ENCODE data around the gene DHRSX. TPM values are rescaled to one million over a fixed set of nuclear protein-coding genes. Genes with fewer than 3 reads are reported as not detected.
"Not testable (repeated sequence)": the region's sequence is repeated elsewhere in the genome, so short reads cannot be mapped to it uniquely, and the experiment has no call there.

DHRSX gene
- total RNA-seq, 1 donor from 2014 or later, result 25.1 TPM

DNA sequence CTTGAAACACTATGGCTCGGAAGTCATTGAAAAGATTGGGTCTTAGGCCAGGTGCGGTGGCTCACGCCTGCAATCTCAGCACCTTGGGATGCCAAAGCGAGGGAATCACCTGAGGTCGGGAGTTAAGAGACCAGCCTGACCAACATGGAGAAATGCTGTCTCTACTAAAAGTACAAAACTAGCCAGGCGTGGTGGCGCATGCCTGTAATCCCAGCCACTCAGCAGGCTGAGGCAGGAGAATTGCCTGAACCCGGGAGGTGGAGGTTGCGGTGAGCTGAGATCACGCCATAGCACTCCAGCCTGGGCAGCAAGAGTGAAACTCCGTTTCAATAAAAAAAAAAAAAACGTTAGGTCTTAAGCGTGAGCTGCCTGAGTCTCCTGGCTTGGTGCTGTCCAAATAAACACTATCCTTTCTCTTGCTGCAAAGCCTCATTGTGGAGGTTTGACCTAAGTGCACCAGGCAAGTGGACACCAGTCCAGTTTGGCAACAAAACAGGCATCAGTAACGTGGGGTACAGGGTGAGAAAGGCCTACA is 185.9 kb downstream of the DHRSX start:
- Mint-ChIP-seq H3K36me3 (ENCODE audit: low read depth) (peaks cover 3% of the 10 kb centered on the region), H3K4me1 (peaks cover 43% of the 10 kb centered on the region), H3K27ac (ENCODE audit: unreplicated experiment) (peak overlapping the region; percentile 16)

DNA sequence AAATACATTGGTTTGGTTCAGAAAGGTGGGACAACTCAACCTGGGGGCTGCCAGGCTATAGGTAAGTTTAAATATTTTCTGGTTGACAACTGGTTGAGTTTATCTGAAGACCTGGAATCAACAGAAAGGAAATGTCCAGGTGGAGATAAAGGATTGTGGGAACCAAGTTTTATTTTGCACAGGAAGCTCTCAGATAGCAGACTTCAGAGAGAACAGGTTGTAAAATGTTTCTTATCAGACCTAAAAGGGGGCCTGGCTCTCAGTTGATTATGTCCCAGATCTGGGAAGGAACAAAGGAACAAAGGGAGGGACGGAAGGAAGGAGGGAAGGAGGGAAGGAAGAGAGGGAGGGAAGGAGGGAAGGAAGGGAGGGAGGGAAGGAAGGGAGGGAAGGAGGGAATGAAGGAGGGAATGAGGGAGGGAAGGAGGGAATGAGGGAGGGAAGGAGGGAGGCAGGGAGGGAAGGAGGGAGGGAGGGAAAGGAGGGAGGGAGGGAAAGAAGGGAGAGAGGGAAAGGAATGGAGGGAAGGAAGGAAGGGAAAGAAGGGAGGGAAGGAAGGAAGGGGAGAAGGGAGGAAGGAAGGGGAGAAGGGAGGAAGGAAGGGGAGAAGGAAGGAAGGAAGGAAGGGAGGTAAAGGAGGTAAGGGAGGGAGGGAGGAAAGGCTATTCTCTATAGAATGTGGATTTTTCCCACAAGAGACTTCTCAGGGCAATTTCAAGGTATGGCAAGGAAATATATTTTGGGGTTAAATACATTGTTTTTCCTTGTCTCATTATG is 186.7 kb downstream of the DHRSX start:
- TF ChIP-seq, protein P1, sequence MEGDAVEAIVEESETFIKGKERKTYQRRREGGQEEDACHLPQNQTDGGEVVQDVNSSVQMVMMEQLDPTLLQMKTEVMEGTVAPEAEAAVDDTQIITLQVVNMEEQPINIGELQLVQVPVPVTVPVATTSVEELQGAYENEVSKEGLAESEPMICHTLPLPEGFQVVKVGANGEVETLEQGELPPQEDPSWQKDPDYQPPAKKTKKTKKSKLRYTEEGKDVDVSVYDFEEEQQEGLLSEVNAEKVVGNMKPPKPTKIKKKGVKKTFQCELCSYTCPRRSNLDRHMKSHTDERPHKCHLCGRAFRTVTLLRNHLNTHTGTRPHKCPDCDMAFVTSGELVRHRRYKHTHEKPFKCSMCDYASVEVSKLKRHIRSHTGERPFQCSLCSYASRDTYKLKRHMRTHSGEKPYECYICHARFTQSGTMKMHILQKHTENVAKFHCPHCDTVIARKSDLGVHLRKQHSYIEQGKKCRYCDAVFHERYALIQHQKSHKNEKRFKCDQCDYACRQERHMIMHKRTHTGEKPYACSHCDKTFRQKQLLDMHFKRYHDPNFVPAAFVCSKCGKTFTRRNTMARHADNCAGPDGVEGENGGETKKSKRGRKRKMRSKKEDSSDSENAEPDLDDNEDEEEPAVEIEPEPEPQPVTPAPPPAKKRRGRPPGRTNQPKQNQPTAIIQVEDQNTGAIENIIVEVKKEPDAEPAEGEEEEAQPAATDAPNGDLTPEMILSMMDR (conservative IDR thresholded peaks at IDR 0.05), result no peak
- Mint-ChIP-seq H3K9me3 (peaks cover 3% of the 10 kb centered on the region), H3K4me1 (peaks cover 39% of the 10 kb centered on the region), H3K27me3 (ENCODE audit: low read depth) (peaks cover 2% of the 10 kb centered on the region), H3K27ac (ENCODE audit: unreplicated experiment) (no peak overlapping the region), H3K4me3 (no peak overlapping the region), H3K36me3 (ENCODE audit: low read depth) (peaks cover 3% of the 10 kb centered on the region)
- no peak for DNase-seq (ENCODE audit: low read depth, low spot score)

More for the DNA sequence above, 185.9 kb downstream of the DHRSX start:
- no peak overlapping the region for H3K4me3 Mint-ChIP-seq
- H3K9me3 Mint-ChIP-seq, result peaks cover 3% of the 10 kb centered on the region
- no peak for DNase-seq (ENCODE audit: low read depth, low spot score)
- peaks cover 2% of the 10 kb centered on the region for H3K27me3 Mint-ChIP-seq (ENCODE audit: low read depth)
- TF ChIP-seq, protein P1 (conservative IDR thresholded peaks at IDR 0.05), result no peak

DNA sequence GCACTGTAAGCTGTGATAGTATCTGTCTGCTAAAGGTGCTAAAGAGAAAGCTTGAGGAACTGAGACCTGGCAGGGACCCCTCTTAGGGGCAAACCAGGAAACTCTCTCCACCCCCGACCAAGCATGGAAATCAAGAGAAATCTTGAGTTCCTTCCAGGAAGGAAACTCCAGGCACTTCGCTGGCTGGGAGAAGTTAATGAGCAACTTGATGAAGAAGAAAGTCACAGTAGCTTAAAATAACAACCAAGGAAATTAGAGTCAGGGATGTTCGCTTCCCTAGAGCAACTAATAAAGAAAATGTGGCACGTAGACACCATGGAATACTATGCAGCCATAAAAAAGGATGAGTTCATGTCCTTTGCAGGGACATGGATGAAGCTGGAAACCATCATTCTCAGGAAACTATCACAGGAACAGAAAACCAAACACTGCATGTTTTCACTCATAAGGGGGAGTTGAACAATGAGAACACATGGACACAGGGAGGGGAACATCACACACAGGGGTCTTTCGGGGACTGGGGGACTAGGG is 188.7 kb downstream of the DHRSX start:
- not testable (repeated sequence) for H3K27ac Mint-ChIP-seq (ENCODE audit: unreplicated experiment); H3K27me3 Mint-ChIP-seq (ENCODE audit: low read depth); H3K9me3 Mint-ChIP-seq; DNase-seq (ENCODE audit: low read depth, low spot score); H3K36me3 Mint-ChIP-seq (ENCODE audit: low read depth); H3K4me3 Mint-ChIP-seq
- peaks cover 27% of the 10 kb centered on the region for H3K4me1 Mint-ChIP-seq

DNA sequence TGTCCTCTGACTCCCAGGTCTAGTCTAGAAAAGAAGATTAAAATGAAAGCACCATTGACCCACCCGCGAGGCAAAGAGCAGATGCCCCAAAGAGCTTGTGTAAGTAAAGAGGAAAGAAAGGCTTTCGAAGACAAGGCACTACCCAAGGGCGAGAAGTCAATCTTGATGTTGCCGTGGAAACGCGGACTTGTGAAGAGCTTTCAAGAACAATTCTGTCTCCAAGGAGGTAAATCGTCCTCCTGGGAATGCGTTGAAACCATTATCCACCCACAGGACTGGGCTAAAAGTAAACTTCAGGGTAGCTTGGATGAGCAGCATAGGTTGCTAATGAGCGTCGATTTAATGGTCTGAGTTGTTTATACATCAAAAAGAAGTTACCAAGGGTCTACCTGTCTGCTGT is 189.3 kb downstream of the DHRSX start:
- peaks cover 25% of the 10 kb centered on the region for H3K4me1 Mint-ChIP-seq
- H3K9me3 Mint-ChIP-seq, result peaks cover 3% of the 10 kb centered on the region
- TF ChIP-seq, protein P1 (conservative IDR thresholded peaks at IDR 0.05), result no peak
- H3K27me3 Mint-ChIP-seq (ENCODE audit: low read depth), result peaks cover 2% of the 10 kb centered on the region
- H3K36me3 Mint-ChIP-seq (ENCODE audit: low read depth), result peaks cover 8% of the 10 kb centered on the region
- peak overlapping the region; percentile 36 for H3K4me3 Mint-ChIP-seq
- peak; percentile 46 for DNase-seq (ENCODE audit: low read depth, low spot score)
- peak overlapping the region; percentile 14 for H3K27ac Mint-ChIP-seq (ENCODE audit: unreplicated experiment)

DNA sequence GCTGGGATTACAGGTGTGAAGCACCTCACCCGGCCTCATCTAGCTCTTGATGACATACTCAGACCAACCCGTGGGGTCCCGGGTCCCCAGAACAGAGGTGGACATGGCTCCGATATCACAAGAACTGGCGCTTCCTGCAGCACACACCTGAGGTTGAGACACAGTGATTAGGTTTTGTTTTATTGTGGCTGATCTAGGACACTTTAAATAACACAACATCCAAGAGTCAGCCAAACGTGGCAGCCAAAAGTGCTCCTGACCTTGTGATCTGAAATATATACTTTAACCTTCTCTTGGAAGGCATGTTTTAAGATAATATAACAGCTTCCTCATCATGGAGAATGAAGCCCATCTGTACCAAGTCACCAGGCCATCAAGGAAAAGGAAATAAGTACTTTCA is 198.9 kb downstream of the DHRSX start:
- DNase-seq (ENCODE audit: low read depth, low spot score), result no peak
- Mint-ChIP-seq H3K27me3 (ENCODE audit: low read depth) (no peaks in the 10 kb centered on the region), H3K36me3 (ENCODE audit: low read depth) (peaks cover 22% of the 10 kb centered on the region), H3K4me3 (no peak overlapping the region), H3K9me3 (peaks cover 5% of the 10 kb centered on the region), H3K27ac (ENCODE audit: unreplicated experiment) (no peak overlapping the region), H3K4me1 (no peaks in the 10 kb centered on the region)
- TF ChIP-seq, protein P1 (conservative IDR thresholded peaks at IDR 0.05), result no peak

DNA sequence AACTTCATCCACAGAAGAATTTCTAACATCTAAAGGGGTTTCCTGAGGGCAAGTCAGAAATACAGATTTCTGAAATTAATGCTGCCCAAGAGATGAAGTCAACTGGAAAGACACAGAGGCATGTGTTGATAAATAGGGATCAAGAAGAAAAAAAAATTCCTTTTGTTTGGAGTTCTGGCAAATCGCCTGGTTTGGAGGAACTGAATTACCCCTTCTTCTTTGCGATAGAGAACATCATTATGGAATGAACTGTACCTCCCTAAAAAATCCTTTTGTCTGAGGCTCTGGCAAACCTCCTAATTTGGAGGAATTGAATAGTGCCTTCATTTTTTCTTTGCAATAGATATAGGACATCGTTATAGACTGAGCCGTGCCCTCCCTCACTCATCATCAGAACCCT is 200.9 kb downstream of the DHRSX start:
- peaks cover 8% of the 10 kb centered on the region for H3K36me3 Mint-ChIP-seq (ENCODE audit: low read depth)
- no peak overlapping the region for H3K4me3 Mint-ChIP-seq
- DNase-seq (ENCODE audit: low read depth, low spot score), result no peak
- no peak overlapping the region for H3K27ac Mint-ChIP-seq (ENCODE audit: unreplicated experiment)
- H3K9me3 Mint-ChIP-seq, result peaks cover 5% of the 10 kb centered on the region
- TF ChIP-seq, protein P1 (conservative IDR thresholded peaks at IDR 0.05), result no peak
- H3K4me1 Mint-ChIP-seq, result no peaks in the 10 kb centered on the region
- H3K27me3 Mint-ChIP-seq (ENCODE audit: low read depth), result no peaks in the 10 kb centered on the region

Measured in neural crest cell (in vitro differentiated cells).